Measurements from ENCODE around the gene M6PR. TPM values are rescaled to one million over a fixed set of nuclear protein-coding genes. Genes with fewer than 3 reads are reported as not detected.
A peak's percentile ranks its signal among the peaks of the same experiment; 100 is the strongest.

The M6PR gene
- total RNA-seq, 4 donors from 2014 or later: 63.2 to 109 (median 96.0) TPM

- no peak for TF ChIP-seq POLR2A (IDR thresholded peaks at IDR 0.05)
- TF ChIP-seq EP300 (IDR thresholded peaks at IDR 0.05): no peak
- TF ChIP-seq, protein P1, sequence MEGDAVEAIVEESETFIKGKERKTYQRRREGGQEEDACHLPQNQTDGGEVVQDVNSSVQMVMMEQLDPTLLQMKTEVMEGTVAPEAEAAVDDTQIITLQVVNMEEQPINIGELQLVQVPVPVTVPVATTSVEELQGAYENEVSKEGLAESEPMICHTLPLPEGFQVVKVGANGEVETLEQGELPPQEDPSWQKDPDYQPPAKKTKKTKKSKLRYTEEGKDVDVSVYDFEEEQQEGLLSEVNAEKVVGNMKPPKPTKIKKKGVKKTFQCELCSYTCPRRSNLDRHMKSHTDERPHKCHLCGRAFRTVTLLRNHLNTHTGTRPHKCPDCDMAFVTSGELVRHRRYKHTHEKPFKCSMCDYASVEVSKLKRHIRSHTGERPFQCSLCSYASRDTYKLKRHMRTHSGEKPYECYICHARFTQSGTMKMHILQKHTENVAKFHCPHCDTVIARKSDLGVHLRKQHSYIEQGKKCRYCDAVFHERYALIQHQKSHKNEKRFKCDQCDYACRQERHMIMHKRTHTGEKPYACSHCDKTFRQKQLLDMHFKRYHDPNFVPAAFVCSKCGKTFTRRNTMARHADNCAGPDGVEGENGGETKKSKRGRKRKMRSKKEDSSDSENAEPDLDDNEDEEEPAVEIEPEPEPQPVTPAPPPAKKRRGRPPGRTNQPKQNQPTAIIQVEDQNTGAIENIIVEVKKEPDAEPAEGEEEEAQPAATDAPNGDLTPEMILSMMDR (IDR thresholded peaks at IDR 0.05): no peak
- no peak overlapping the region for H3K4me3 ChIP-seq
- H3K36me3 ChIP-seq: peaks cover 0 to 15% (median 0%) of the 10 kb centered on the region in 3 donors
- no peaks in the 10 kb centered on the region for H3K27me3 ChIP-seq
- no peak for DNase-seq (ENCODE audit: low spot score in 2 of 2)
- no peaks in the 10 kb centered on the region for H3K9me3 ChIP-seq
- peaks cover 0 to 39% (median 11%) of the 10 kb centered on the region in 4 donors for H3K4me1 ChIP-seq
- H3K27ac ChIP-seq: no peak overlapping the region
- WGBS, 2 donors: 56 to 69% methylated on average over 1 of the region's 1 CpG
Observed at GRCh38 chr12:8951744-8952143, 2.3 kb upstream of the M6PR start.

DNA sequence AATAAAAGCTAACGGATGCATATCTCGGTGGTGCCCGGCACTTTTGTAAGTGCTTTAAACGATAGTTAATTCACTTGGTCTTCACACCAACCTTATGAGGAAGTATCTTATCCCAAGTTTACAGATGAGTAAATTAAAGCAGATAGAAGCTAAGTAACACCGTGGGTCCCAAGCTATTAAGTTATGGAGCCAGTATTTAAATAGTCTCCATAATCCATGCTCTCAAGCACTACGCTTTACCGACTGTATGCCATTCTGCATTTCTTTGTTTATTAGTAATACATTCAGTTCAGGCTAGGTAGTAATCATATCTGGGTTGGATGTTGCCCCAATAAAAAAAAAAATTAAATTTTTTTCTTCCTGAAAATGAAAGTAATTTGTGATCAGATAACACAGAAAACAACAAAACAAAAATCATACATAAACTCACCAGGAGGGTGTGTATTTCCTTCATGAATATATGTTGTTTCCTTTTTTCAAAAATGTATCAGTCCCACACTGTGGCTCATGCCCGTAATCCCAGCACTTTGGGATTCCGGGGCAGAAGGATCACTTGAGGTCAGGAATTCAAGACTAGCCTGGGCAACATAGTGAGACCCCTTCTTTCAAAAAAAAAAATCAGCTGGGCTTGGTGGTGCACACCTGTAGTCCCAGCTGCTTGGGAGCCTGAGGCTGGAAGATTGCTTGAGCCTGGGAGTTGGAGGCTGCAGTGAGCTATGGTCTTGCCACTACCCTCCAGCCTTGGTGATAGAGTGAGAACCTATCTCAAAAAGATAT lies 1.4 kb upstream of the M6PR start:
- TF ChIP-seq POLR2A (IDR thresholded peaks at IDR 0.05): no peak
- TF ChIP-seq, protein P1 (IDR thresholded peaks at IDR 0.05): peak in 1 of 5 experiments; percentile 4
- DNase-seq (ENCODE audit: low spot score in 2 of 2): no peak
- peak overlapping the region; percentile 98 to 99 (median 98) for H3K27ac ChIP-seq
- no peaks in the 10 kb centered on the region for H3K27me3 ChIP-seq
- H3K4me3 ChIP-seq: peak overlapping the region; percentile 80 to 83 (median 82)
- peaks cover 0 to 11% (median 1%) of the 10 kb centered on the region in 3 donors for H3K36me3 ChIP-seq
- 16 to 22% methylated on average over 9 of the region's 9 CpGs for WGBS, 2 donors
- H3K4me1 ChIP-seq: peaks cover 0 to 43% (median 11%) of the 10 kb centered on the region in 4 donors
- H3K9me3 ChIP-seq: no peaks in the 10 kb centered on the region

DNA sequence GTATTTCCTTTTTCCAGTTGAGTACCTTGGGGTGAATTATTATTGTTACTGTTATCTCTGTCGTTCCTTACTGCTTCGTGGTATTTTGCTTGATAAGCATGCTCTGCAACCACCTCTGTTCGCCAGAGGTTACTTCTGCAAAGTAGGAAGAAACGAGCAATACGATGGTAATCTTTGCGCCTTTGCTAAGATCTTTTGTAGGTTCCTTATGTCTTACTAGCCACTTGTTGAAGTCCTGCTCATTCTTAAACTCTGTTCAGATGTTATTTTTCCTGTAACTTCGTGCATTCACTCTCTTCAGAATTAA lies 729 bp upstream of the M6PR start:
- Histone ChIP-seq H3K27ac (peak overlapping the region; percentile 98 to 99 (median 98)), H3K4me3 (peak overlapping the region; percentile 80 to 83 (median 82)), H3K9me3 (no peaks in the 10 kb centered on the region), H3K36me3 (peaks cover 0 to 19% (median 8%) of the 10 kb centered on the region in 3 donors), H3K27me3 (no peaks in the 10 kb centered on the region), H3K4me1 (peaks cover 0 to 43% (median 11%) of the 10 kb centered on the region in 4 donors)
- 1 to 2% methylated on average over 7 of the region's 7 CpGs for WGBS, 2 donors
- DNase-seq (ENCODE audit: low spot score in 2 of 2): no peak
- TF ChIP-seq POLR2A (IDR thresholded peaks at IDR 0.05) (no peak), EP300 (IDR thresholded peaks at IDR 0.05) (no peak)
- TF ChIP-seq, protein P1 (IDR thresholded peaks at IDR 0.05): no peak

DNA sequence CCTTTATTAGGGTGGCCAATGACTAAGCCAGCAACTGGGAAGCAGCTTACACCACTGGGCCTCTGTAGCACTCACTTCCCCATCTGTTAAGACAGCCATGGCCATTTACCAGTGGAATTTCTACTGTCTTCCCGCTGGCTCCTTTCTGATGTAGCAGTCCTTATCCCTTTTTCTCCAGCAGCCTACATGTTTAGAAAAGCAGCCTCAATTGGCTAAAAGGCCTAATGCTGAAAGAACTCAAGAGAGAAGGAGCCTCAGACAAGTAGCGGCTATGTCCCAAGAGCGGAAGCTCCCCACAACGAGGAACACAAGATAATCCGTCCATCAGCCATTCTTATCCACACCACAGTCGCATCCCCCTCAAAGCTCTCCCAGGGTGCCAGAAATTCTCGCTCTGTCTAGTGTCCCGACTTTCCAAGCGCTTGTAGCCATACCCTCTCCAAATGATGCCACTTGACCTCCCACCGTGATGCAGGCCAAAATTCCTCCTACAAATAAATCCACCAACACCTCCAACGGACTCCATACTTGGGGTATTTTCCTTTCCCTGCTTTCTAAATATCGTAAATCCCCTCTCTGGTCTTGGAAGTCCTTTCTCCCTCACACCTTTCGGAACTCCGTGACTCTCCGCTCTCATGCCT lies 624 bp downstream of the M6PR start:
- H3K4me1 ChIP-seq: peaks cover 0 to 43% (median 11%) of the 10 kb centered on the region in 4 donors
- TF ChIP-seq, protein P1 (IDR thresholded peaks at IDR 0.05): no peak
- TF ChIP-seq EP300 (IDR thresholded peaks at IDR 0.05) (no peak), POLR2A (IDR thresholded peaks at IDR 0.05) (no peak)
- no peaks in the 10 kb centered on the region for H3K9me3 ChIP-seq
- DNase-seq (ENCODE audit: low spot score in 2 of 2): no peak
- H3K4me3 ChIP-seq: peak overlapping the region; percentile 80 to 83 (median 82)
- no peaks in the 10 kb centered on the region for H3K27me3 ChIP-seq
- WGBS, 2 donors: 0% methylated on average over 15 of the region's 15 CpGs
- peaks cover 0 to 31% (median 14%) of the 10 kb centered on the region in 3 donors for H3K36me3 ChIP-seq
- H3K27ac ChIP-seq: peak overlapping the region; percentile 98 to 99 (median 98)

DNA sequence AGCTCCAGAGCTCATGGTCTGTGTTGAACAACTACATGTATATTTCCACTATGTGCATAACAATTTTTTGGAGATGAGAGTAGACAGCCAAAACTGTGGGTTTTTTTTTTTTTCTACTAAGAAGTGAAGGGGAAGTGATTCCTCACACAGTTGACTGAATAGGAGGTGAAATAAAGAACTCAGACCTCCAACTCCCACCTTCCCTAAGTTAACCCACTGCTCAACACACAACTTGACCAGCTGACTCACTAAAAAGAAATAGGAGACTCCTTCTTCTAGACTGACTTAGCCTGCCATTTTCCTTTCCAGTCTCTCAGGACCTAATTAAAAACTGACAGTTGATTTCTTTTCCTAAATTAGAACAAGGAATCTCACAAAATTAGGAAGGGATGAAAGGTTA lies 1.7 kb downstream of the M6PR start:
- TF ChIP-seq POLR2A (IDR thresholded peaks at IDR 0.05) (no peak), EP300 (IDR thresholded peaks at IDR 0.05) (no peak)
- TF ChIP-seq, protein P1 (IDR thresholded peaks at IDR 0.05): no peak
- peaks cover 0 to 43% (median 11%) of the 10 kb centered on the region in 4 donors for H3K4me1 ChIP-seq
- DNase-seq (ENCODE audit: low spot score in 2 of 2): no peak
- H3K27ac ChIP-seq: no peak overlapping the region
- no peak overlapping the region for H3K4me3 ChIP-seq
- no peaks in the 10 kb centered on the region for H3K27me3 ChIP-seq
- no peaks in the 10 kb centered on the region for H3K9me3 ChIP-seq
- peaks cover 0 to 36% (median 21%) of the 10 kb centered on the region in 3 donors for H3K36me3 ChIP-seq
